DND-41 (cell line): ENCODE results near the gene CD8B.

Experiments
- ATAC-seq: fragments of 200-7000 bp; cut with Tn5 transposase; 3 replicates; pipeline ENCODE4 v1.9.1; 2021; ENCODE audit warnings: low read depth; ENCODE audit not compliant: insufficient read depth
- DNase-seq: peaks from one replicate; pipeline ENCODE4 v3.0.0-alpha.2; 2020
- H2AFZ ChIP-seq: 2 replicates; pipeline ENCODE4 v1.6.0; 2012; ENCODE audit warnings: low read depth, low read length
- H3K27ac ChIP-seq: 2 replicates; pipeline ENCODE4 v1.5.1; 2012; ENCODE audit warnings: low read length, inconsistent platforms
- H3K27me3 ChIP-seq: fragments of 200-600 bp; sonication (generic); 2 replicates; pipeline ENCODE4 v1.6.0; 2012; ENCODE audit warnings: low read length, mild to moderate bottlenecking, inconsistent platforms; ENCODE audit not compliant: insufficient read depth, poor library complexity
- H3K36me3 ChIP-seq: 2 replicates; pipeline ENCODE4 v1.5.1; 2012; ENCODE audit warnings: low read length, inconsistent platforms; ENCODE audit not compliant: insufficient read depth
- H3K4me1 ChIP-seq: 2 replicates; pipeline ENCODE4 v1.5.1; 2012; ENCODE audit warnings: mild to moderate bottlenecking, low read length; ENCODE audit not compliant: insufficient read depth
- H3K4me2 ChIP-seq: 2 replicates; pipeline ENCODE4 v1.6.0; 2012; ENCODE audit warnings: mild to moderate bottlenecking, moderate library complexity, low read length, inconsistent platforms; ENCODE audit not compliant: insufficient read depth
- H3K4me3 ChIP-seq, 2 experiments: fragments of 200-600 bp in 1 of 2; shearing (Covaris generic) in 1 of 2; 2 replicates each; pipeline ENCODE4 v1.5.1; 2012 to 2016; ENCODE audit warnings: inconsistent platforms in 2 of 2, low read length in 2 of 2, mild to moderate bottlenecking in 2 of 2, low read depth in 1 of 2, moderate library complexity in 1 of 2
- H3K79me2 ChIP-seq: 2 replicates; pipeline ENCODE4 v1.6.0; 2012; ENCODE audit warnings: low read length, inconsistent platforms; ENCODE audit not compliant: insufficient read depth
- H3K9ac ChIP-seq: 2 replicates; pipeline ENCODE4 v1.6.0; 2012; ENCODE audit warnings: low read depth, mild to moderate bottlenecking, inconsistent platforms, low read length, moderate library complexity
- H3K9me3 ChIP-seq: 2 replicates; pipeline ENCODE4 v1.5.1; 2012; ENCODE audit warnings: low read length, moderate library complexity, mild to moderate bottlenecking, inconsistent platforms; ENCODE audit not compliant: insufficient read depth, severe bottlenecking
- H4K20me1 ChIP-seq: 2 replicates; pipeline ENCODE4 v1.6.0; 2012; ENCODE audit warnings: low read length; ENCODE audit not compliant: insufficient read depth
- CTCF ChIP-seq: IDR thresholded peaks from 2 replicates; pipeline ENCODE4 v1.5.1; 2012; ENCODE audit warnings: borderline replicate concordance, low read length, moderate library complexity, mild to moderate bottlenecking; ENCODE audit not compliant: poor library complexity, severe bottlenecking; ENCODE audit errors: extremely low read depth
- EZH2 ChIP-seq: IDR thresholded peaks from 3 replicates; pipeline ENCODE4 v1.6.1; 2012; ENCODE audit warnings: borderline replicate concordance, low read depth, mild to moderate bottlenecking, moderate library complexity, low read length, inconsistent platforms; ENCODE audit not compliant: severe bottlenecking

Gene CD8B

GRCh38 chr2:86833315-86833714, 28.4 kb downstream of the CD8B start:
- no peaks in the 10 kb centered on the region for H3K36me3 ChIP-seq
- H3K9ac ChIP-seq: no peak overlapping the region
- no peak for ATAC-seq
- H3K27me3 ChIP-seq: no peaks in the 10 kb centered on the region
- H3K79me2 ChIP-seq: no peaks in the 10 kb centered on the region
- no peak overlapping the region for H3K27ac ChIP-seq
- DNase-seq: no peak
- peaks cover 40% of the 10 kb centered on the region for H3K4me1 ChIP-seq
- TF ChIP-seq EZH2 (no peak), CTCF (no peak)
- no peaks in the 10 kb centered on the region for H4K20me1 ChIP-seq
- no peak overlapping the region for H3K4me2 ChIP-seq
- no peak overlapping the region for H3K4me3 ChIP-seq
- H2AFZ ChIP-seq: no peak overlapping the region
- H3K9me3 ChIP-seq: no peaks in the 10 kb centered on the region

GRCh38 chr2:86832334-86833096, 29.2 kb downstream of the CD8B start:
- no peak overlapping the region for H3K9ac ChIP-seq
- no peaks in the 10 kb centered on the region for H3K9me3 ChIP-seq
- no peak overlapping the region for H2AFZ ChIP-seq
- TF ChIP-seq CTCF: no peak
- no peak for TF ChIP-seq EZH2
- H3K27me3 ChIP-seq: no peaks in the 10 kb centered on the region
- no peak overlapping the region for H3K4me2 ChIP-seq
- H3K79me2 ChIP-seq: no peaks in the 10 kb centered on the region
- DNase-seq: no peak
- no peak overlapping the region for H3K27ac ChIP-seq
- no peaks in the 10 kb centered on the region for H3K36me3 ChIP-seq
- no peaks in the 10 kb centered on the region for H4K20me1 ChIP-seq
- H3K4me1 ChIP-seq: peaks cover 40% of the 10 kb centered on the region
- H3K4me3 ChIP-seq: no peak overlapping the region
- ATAC-seq: no peak

- Histone ChIP-seq H3K9ac (no peak overlapping the region), H3K9me3 (no peaks in the 10 kb centered on the region), H3K27ac (peak overlapping the region; percentile 28; the same call in 1 of the 2 replicates), H3K4me1 (peaks cover 40% of the 10 kb centered on the region), H3K4me2 (no peak overlapping the region), H3K36me3 (no peaks in the 10 kb centered on the region), H3K27me3 (no peaks in the 10 kb centered on the region), H3K79me2 (no peaks in the 10 kb centered on the region), H3K4me3 (no peak overlapping the region), H2AFZ (no peak overlapping the region), H4K20me1 (no peaks in the 10 kb centered on the region)
- no peak for DNase-seq
- no peak for ATAC-seq
- TF ChIP-seq EZH2 (no peak), CTCF (no peak)
Observed at GRCh38 chr2:86831537-86831936, 30.1 kb downstream of the CD8B start.

GRCh38 chr2:86826951-86827350, 34.7 kb downstream of the CD8B start:
- Histone ChIP-seq H3K9me3 (no peaks in the 10 kb centered on the region), H3K4me1 (peaks cover 63% of the 10 kb centered on the region), H3K4me2 (no peak overlapping the region), H2AFZ (no peak overlapping the region), H3K4me3 (no peak overlapping the region), H3K79me2 (no peaks in the 10 kb centered on the region), H3K36me3 (no peaks in the 10 kb centered on the region), H3K27me3 (no peaks in the 10 kb centered on the region), H3K27ac (peak overlapping the region; percentile 90), H4K20me1 (no peaks in the 10 kb centered on the region), H3K9ac (peak overlapping the region; percentile 57)
- no peak for ATAC-seq
- TF ChIP-seq EZH2 (no peak), CTCF (no peak)
- no peak for DNase-seq
